HuH-7 (cell line): ENCODE data around the gene CAMKMT.
"Not testable (repeated sequence)": the region's sequence is repeated elsewhere in the genome, so short reads cannot be mapped to it uniquely, and the experiment has no call there.

Experiments
- DNase-seq: peaks from one replicate; pipeline ENCODE4 v3.0.0; 2011; ENCODE audit warnings: low spot score

The CAMKMT gene

DNA sequence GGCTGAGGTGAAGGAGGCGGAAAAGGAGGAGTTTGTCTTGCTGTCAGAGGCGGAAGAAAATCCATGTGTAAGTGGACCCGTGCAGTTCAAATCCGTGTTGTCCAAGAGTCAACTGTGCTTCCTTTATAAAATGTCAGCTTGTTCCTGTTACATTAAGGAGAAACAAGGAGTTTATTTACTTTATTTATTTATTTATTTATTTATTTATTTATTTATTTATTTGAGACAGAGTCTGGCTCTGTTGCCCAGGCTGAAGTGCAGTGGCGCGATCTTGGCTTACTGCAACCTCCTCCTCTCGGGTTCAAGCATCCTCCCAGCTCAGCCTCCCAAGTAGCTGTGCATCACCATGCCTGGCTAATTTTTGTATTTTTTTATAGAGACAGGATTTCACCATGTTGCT is 143.9 kb downstream of the CAMKMT start:
- DNase-seq, result not testable (repeated sequence)

DNA sequence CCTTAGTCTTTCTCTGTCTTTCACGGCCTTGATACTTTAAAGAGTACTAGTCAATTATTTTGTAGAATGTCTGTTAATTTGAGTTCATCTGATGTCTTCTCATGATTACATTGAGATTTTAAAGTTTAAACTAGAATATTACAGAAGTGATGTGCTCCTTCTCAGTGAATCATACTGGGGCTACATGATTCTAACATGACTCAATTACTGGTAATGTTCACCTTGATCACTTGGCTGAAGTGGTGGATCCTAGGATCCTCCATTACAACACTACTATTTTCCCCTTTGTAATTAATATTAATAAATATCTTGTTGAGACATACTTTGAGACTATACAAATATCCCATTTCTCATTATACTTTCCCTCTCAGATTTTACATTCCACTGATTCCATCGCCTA is 148.5 kb downstream of the CAMKMT start:
- no peak for DNase-seq

DNA sequence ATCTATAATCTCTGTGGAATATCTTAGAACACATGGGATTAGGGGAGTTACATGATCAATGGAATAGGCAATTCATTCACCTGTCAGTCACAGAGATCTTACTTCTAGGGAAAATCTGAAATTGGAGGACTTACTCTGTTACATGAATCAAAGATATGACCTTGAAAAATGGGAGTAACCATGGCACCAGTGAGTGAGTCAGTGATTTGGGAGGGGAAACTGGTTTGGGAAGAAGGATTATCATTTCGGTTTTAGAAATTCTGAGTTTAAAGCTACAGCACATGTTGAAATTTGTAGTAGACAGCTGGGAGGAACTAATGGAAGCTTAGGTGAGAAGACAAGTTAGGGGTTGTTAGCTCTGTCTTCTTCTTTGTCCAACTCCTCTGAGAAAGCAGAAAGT is 153.7 kb downstream of the CAMKMT start:
- no peak for DNase-seq

DNA sequence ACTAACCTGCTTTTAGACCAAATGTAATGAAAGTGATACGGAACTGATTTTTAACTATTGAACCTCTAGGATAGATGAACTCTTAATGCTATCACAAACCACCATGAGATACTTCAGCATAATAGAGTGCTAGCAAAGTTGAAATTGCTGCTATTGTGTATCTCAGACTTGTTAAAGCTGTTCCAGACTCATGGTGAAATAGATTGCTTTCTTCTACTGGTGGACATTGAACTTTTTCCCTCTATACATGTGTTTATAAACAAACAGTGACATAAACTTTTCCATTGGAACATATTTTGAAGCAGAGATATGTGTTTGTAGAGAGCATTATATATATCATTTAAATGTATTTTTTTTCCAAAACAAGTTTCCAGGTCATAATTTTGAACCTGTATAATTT is 157.3 kb downstream of the CAMKMT start:
- DNase-seq, result no peak

DNA sequence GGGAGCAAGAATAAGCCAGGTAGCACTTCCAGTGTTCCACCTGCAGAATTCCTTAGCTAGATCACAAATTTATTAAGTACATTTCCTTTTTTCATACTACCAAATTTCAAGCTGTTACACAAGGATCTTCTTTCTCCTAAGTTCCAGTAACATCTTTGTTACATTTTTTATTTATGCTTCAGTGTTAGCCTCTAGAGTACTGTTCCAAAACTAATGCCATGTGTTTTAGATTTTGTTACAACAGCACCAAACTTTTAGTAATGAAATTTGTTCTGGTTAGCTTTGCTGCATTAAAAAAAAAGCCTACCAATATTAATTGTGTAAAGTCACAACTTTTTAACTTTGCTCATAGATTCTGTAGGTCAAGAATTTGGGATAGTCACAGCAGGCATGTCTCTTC is 161.1 kb downstream of the CAMKMT start:
- DNase-seq, result no peak

DNA sequence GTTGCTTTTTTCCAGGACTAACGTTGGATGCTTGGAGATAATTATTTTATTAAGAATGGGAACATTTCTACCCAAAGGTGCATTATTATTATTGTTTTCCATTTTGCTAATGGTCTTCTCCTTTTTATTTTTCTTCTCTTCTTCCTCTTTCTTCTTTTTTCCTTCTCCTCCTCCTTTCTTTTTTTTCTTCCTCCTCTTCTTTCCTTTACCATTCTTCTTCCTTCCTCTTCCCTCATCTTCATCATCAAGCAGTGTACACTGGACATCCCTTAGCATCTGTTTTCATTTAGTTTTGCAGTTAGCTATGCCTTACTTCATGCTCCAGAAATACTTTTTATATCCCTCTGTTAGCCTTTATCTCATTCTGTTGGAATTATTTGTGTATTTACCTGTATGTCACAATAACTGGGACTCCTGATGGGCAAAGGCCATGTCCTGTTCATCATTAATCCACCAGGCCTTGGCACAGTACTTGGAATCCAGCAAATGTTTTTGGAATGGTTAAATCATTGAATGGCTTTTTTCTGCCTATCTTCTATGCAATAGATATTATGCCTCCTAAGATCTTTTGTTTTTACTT is 162.7 kb downstream of the CAMKMT start:
- peak; percentile 22 for DNase-seq

DNA sequence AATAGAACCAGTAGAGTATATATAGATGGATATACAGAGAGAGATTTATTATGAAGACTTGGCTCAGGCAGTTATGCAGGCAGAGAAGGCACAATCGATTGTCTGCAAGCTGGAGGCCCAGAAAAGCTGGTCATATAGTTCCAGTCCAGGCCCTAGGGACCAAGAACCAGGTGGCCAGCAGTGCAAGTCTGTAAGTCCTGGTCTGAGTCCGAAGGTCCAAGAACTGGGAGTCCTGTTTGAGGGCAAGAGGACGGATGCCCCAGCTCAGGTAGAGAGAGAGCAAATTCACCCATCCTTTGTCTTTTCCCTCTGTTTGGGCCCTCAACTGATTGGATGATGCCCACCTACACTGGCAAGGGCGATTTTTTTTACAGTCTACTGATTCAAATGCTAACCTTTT is 164.6 kb downstream of the CAMKMT start:
- no peak for DNase-seq

DNA sequence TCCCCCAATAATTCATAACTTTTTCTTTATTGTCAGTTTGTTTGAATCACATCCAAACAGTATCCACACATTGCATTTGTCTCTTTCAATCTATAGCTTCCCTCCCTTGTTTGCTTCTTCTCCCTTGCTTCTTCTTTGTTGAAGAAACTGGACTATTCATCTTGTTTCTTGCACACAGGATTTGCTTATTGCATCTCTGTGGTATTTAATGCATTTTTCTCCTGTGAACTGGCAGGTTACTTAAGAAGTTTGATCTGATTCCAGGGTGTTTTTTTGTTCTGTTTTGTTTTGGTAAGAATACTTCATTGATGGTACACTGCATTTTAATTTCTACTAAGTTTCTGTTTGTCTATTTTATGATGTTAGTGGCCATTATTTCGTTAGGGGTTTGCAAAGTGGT is 166.8 kb downstream of the CAMKMT start:
- no peak for DNase-seq

DNA sequence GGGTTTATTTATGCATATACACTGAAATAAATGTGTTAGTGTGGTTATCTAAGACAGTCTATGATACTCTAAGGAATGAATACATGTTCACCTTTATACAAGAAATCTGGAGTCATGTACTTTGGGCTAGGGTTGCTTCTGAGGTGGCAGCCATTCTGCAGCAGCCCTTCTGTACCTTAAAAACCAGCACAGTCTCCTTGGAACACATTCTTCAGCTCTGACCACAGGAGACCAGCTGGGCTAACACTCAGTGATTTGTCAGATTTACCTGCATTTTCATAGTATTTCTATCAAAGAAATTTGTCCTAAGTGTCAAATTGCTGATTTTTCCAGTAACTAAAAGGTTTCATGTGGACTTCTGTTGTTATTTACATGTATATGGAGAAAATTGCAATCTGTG is 167.7 kb downstream of the CAMKMT start:
- DNase-seq, result no peak

DNA sequence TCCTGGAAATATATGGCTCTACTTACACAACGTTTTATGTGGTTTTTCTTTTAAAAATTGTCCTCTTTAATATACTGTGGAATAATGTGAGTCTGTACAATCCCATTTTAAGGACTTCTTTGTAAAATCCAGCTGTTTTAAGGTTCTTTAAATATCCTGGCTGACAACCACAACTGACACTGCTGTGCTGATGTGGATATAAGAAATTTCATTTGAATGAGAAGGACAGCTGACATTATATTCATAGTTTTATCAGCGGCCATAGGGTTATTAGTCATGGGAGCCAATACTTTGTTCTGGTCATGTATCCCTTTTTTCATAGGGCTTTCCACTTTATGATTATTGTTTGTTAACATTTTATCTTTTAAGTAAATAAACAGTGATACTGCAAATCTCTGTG is 169.5 kb downstream of the CAMKMT start:
- no peak for DNase-seq

DNA sequence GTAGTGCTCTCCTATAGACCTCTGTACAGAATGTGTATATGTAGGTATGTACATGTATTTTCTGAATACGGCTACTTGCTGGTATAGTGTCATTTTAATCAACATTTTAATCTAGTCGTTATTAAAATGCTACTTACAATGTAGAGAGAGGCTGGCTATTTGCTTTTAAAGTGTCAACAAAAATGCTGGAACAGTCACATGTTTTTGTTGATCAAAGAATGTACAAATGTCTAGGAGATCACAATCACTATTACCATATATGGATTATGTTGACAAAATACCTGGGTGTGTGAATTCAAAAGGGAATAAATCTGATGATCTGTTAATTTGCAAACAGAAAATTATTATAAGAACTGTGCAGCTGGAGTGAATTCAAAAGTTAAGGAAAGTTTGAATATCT is 170.3 kb downstream of the CAMKMT start:
- no peak for DNase-seq

DNA sequence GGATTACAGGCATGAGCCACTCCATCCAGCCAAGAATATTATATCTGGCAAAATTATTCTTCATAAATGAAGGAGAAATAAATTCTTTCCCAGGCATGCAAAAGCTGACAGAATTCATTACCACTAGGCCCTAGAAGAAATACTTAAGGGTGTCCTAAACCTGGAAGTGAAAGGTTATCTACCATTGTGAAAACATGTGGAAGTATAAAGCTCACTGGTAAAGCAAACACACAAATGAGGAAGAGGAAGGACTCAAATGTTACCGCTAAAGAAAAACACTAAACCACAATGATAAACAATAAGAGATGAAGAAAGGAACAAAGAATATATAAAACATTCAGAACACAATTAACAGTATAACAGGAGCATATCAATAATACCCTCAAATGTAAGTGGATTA is 171.8 kb downstream of the CAMKMT start:
- no peak for DNase-seq

DNA sequence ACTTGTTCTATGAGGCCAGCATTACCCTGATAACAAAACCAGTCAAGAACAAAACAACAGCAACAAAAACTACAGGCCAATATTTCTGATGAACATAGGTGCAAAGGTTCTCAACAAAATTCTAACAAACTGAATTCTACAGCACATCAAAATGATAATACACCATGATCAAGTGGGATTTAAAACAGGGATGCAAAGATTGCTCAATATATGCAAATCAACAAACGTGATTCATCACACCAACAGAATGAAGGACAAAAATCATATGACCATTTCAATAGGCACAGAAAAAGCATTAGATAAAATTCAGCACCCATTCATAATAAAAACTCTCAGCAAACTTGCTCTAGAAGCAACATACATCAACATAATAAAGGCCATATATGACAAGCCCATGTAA is 173.6 kb downstream of the CAMKMT start:
- DNase-seq, result no peak

DNA sequence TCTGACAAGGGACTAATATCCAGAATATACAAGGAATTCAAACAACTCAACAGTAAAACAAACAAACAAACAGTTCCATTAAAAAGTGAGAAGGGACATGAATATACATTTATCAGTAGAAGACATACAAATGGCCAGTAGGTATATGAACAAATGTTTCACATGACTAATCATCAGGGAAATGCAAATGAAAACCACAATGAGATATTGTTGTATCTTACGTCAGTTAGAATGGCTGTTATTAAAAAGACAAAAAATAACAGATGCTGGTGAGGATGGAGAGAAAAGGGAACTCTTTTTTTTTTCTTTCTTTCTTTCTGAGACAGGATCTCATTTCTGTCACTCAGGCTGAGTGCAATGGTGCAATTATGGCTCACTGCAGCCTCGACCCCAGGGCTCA is 175.5 kb downstream of the CAMKMT start:
- no peak for DNase-seq

DNA sequence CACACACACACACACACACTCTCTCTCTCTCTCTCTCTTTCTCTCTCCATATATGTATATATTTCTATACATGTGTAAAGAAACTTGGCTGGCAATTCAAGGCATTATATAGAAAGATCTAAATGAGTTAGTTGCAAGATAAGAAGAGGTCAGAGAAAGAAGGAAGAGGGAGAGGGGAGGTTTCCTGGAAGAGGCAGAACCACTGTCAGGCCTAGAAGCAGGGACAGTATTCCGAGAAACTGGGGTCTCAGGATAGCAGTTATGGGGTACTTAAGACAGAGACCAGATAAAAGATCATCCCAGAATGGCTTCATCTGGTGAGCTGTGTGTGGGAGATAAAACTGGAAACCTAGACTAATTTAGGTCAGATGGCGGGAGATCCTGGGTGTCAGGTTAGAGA is 180.8 kb downstream of the CAMKMT start:
- no peak for DNase-seq

DNA sequence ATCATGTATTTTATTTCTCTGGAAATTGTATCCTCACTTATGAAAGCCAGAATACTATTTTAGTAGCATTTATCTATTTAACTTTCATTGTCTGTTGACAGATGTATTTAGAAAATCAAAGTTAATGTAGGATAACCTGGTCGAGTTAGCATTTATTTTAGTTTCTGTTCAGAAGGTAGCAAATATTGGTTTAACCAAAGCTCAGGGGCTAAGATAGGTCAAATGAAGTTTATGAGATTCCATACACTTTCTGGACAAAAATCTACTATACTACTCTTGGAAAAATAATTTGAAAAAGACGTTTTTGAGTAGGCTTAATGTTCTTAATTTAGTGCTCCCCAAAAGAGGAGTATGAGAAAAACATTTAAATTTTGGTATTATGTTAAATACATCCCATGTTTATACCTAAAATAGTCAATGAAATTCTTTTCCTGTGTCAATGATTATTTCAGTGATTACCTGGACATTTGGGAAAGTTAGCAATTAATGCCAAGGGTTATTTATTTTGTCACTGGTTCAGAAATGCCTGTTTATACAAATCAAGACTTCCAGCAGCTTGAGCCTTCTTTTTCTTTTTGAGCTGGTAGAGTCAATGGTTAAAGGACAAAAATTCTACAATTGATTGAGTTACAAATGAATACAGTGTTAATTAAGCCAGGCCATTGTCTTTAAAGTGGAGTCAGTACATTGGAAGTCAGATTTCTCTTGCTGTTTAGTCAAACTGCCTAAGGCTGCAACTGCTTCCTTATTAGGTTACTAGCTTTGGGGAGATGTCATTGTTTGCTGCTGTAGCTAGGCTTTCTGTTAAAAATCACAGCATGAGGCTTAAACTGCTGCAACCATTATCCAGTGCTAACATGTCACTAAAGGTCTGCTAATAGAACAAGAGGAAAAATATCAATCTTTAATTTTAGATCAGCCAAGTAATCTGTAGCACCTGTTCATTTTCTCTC is 182.3 kb downstream of the CAMKMT start:
- DNase-seq, result no peak

DNA sequence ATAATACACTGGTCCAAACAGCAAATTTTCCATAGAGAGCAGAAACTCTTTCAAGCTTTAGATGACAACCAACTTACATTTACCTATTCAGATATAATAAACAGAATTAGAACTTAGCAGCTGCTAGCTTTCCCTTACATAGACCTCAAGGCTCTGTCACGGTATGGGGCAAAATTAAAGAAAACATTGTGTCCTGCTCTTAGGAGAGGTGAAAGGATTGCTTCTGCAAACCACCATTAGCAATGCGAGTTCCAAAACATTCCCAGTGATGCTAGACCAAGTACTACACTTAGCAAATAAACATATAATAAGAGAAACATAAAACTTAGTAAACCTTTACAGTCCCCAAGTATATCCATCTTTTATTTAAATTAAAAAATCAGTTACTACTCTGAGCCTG is 183.3 kb downstream of the CAMKMT start:
- DNase-seq, result no peak

DNA sequence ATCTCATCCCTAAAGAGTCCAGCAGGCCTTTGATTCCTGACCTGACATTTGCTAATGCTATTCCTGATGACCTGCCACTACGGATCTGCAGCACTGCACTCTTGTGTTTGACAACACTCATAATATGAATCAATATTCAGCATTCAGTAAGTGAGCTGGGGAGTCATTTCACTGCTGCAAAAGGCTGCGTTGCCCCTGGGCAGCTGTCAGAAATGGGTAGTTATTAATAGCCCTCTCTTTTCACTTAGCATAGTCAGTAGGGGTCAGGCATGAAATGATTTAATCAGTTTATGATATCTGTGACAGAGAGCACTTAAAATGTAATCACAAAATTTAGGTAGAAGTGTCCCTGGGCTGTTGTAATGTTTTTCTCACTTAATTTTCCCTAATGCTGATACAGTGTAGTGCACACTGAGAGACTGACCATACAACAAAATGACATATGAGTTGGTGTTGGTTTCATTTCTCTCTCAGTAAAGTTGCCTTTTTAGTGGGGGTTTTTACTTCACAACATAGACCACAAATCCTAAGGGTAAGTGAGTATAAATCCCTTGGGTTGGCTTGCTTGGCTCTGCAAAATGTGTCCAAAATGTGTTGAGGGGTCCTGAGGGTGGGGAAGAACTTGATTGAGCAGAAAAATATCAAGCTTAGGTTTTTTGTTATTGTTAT is 184.8 kb downstream of the CAMKMT start:
- DNase-seq, result no peak

DNA sequence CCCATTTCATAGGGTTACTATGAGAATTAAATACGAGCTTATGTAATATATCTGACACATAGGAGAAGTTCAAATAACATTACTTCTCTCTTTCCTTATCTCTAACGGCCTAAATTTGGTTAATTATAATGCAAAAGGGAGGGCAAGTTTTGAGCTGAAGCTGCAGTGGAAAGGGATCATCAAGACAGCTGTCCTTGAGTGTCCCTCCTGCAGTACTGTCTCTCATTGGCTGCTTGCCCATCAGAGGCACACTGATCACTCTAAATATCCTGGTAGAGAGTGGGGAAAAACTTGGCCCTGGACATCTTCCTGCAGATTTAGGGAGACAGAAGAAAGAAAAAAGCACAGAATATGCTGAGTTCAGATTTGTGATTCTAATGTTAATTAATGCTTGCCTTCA is 186.0 kb downstream of the CAMKMT start:
- no peak for DNase-seq

DNA sequence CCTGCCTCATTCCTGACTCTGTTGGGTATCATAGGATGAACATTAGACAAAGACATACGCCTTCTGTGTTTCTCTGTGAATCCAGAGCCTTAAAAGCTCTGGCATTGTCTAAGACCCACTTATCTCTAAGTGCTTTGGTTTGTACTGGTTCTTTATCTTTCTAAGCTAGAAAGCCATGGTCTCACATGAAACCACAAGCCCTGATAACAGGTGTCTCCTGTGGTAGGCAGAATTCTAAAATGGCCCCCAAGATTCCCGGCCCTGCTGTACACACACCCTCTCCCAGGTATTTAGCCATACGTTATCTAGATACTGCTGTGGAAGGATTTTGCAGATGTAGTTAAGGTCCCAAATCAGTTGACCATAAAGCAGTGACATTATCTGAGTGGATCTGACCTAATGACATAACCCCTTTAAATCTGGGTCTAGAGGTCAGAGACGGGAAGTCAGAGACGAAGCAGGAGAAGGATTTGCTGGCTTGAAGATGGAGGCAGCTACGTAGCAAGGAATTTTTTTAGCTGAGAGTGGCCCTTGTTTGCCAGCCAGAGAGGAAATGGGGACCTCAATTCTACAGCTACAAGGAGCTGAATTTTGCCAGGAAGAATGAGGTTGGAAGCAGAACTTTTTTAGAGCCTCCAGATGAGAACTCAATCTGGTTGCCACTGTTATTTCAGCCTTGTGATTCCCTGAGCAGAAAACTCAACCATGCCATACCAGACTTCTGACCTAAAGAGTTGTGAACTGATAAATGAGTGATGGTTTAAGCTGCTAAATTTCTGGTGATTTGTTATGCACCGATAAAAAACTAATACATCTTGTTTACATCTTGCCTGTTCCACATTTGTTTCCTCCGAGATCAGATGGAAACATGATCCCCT is 186.7 kb downstream of the CAMKMT start:
- no peak for DNase-seq

DNA sequence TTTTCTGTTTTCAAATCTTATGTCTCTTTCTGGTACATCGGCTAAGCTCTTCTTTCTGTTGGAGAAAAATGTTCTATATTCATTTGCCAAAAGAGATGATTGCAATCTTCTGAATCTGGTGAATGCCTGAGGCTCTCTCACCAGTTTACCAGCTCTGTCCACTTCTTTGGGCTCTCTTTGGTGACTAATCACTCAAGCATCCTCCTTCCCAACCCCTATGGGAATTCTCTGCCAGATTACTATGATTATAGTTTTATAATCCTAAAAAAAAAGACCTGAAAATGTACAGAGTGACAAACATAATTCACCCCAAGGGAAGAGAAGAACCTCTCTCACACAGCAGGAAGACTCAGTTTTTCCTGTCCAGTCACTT is 187.3 kb downstream of the CAMKMT start:
- DNase-seq, result no peak

DNA sequence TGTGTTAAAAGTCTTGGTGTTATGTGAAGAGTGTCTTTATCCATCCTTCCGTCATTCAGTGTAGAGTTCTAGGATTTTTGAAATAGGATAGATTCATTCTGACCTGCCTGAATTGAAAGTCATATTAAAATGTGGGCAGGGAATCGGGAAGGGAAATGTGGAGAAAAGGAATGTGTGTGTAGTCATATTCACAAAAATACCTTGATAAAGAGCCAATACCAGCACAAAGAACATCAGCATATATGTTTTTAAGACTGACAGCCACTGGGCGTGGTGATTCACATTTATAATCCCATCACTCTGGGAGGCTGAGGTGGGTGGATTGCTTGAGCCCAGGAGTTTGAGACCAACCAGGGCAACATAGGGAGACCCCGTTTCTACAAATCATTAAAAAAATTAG is 188.1 kb downstream of the CAMKMT start:
- DNase-seq, result no peak
